ENCODE measurements around the gene LMO2.
"Not testable (repeated sequence)": the region's sequence is repeated elsewhere in the genome, so short reads cannot be mapped to it uniquely, and the experiment has no call there.

LMO2 gene

GRCh38 chr11:33837334-33837733 is 54.5 kb downstream of the LMO2 start:
- not testable (repeated sequence) for H3K4me3 ChIP-seq (ENCODE audit: low read length in 2 of 2); H3K36me3 ChIP-seq (ENCODE audit: control insufficient read depth in 2 of 2, insufficient read depth in 2 of 2, low read length in 2 of 2); H3K27ac ChIP-seq (ENCODE audit: low read length); H3K9ac ChIP-seq (ENCODE audit: low read length in 2 of 2); H3K4me1 ChIP-seq (ENCODE audit: control insufficient read depth, insufficient read depth, low read length); H3K27me3 ChIP-seq (ENCODE audit: control insufficient read depth in 1 of 2, insufficient read depth in 2 of 2, low read length in 2 of 2); H3K9me3 ChIP-seq (ENCODE audit: control insufficient read depth in 2 of 2, low read length in 2 of 2)

GRCh38 chr11:33835143-33835878 is 56.6 kb downstream of the LMO2 start:
- Histone ChIP-seq H3K9ac (ENCODE audit: low read length in 2 of 2) (no peak overlapping the region), H3K4me3 (ENCODE audit: low read length in 2 of 2) (no peak overlapping the region), H3K27ac (ENCODE audit: low read length) (no peak overlapping the region), H3K9me3 (ENCODE audit: control insufficient read depth in 2 of 2, low read length in 2 of 2) (no peaks in the 10 kb centered on the region), H3K27me3 (ENCODE audit: control insufficient read depth in 1 of 2, insufficient read depth in 2 of 2, low read length in 2 of 2) (peaks cover 0 to 7% of the 10 kb centered on the region in 2 donors), H3K36me3 (ENCODE audit: control insufficient read depth in 2 of 2, insufficient read depth in 2 of 2, low read length in 2 of 2) (no peaks in the 10 kb centered on the region), H3K4me1 (ENCODE audit: control insufficient read depth, insufficient read depth, low read length) (no peaks in the 10 kb centered on the region)

GRCh38 chr11:33832676-33833075 is 59.2 kb downstream of the LMO2 start:
- Histone ChIP-seq H3K36me3 (ENCODE audit: control insufficient read depth in 2 of 2, insufficient read depth in 2 of 2, low read length in 2 of 2) (no peaks in the 10 kb centered on the region), H3K27ac (ENCODE audit: low read length) (no peak overlapping the region), H3K27me3 (ENCODE audit: control insufficient read depth in 1 of 2, insufficient read depth in 2 of 2, low read length in 2 of 2) (peaks cover 14 to 22% of the 10 kb centered on the region in 2 donors), H3K9ac (ENCODE audit: low read length in 2 of 2) (no peak overlapping the region), H3K9me3 (ENCODE audit: control insufficient read depth in 2 of 2, low read length in 2 of 2) (no peaks in the 10 kb centered on the region), H3K4me3 (ENCODE audit: low read length in 2 of 2) (no peak overlapping the region), H3K4me1 (ENCODE audit: control insufficient read depth, insufficient read depth, low read length) (peaks cover 9% of the 10 kb centered on the region)

- Histone ChIP-seq H3K27me3 (ENCODE audit: control insufficient read depth in 1 of 2, insufficient read depth in 2 of 2, low read length in 2 of 2) (peaks cover 18 to 26% of the 10 kb centered on the region in 2 donors), H3K27ac (ENCODE audit: low read length) (no peak overlapping the region), H3K9me3 (ENCODE audit: control insufficient read depth in 2 of 2, low read length in 2 of 2) (no peaks in the 10 kb centered on the region), H3K9ac (ENCODE audit: low read length in 2 of 2) (no peak overlapping the region), H3K4me3 (ENCODE audit: low read length in 2 of 2) (no peak overlapping the region), H3K36me3 (ENCODE audit: control insufficient read depth in 2 of 2, insufficient read depth in 2 of 2, low read length in 2 of 2) (no peaks in the 10 kb centered on the region), H3K4me1 (ENCODE audit: control insufficient read depth, insufficient read depth, low read length) (peaks cover 9% of the 10 kb centered on the region)
Observed at GRCh38 chr11:33830903-33831648, 60.8 kb downstream of the LMO2 start.

- no peak overlapping the region for H3K27ac ChIP-seq (ENCODE audit: low read length)
- no peaks in the 10 kb centered on the region for H3K9me3 ChIP-seq (ENCODE audit: control insufficient read depth in 2 of 2, low read length in 2 of 2)
- no peaks in the 10 kb centered on the region for H3K36me3 ChIP-seq (ENCODE audit: control insufficient read depth in 2 of 2, insufficient read depth in 2 of 2, low read length in 2 of 2)
- H3K27me3 ChIP-seq (ENCODE audit: control insufficient read depth in 1 of 2, insufficient read depth in 2 of 2, low read length in 2 of 2): peaks cover 18 to 28% of the 10 kb centered on the region in 2 donors
- peaks cover 9% of the 10 kb centered on the region for H3K4me1 ChIP-seq (ENCODE audit: control insufficient read depth, insufficient read depth, low read length)
- H3K9ac ChIP-seq (ENCODE audit: low read length in 2 of 2): peak overlapping the region in 1 of 2 donors; percentile 51
- peak overlapping the region; percentile 53 to 74 for H3K4me3 ChIP-seq (ENCODE audit: low read length in 2 of 2)
Observed at GRCh38 chr11:33829430-33830141, 62.3 kb downstream of the LMO2 start.

GRCh38 chr11:33828604-33829429 is 63.1 kb downstream of the LMO2 start:
- Histone ChIP-seq H3K9me3 (ENCODE audit: control insufficient read depth in 2 of 2, low read length in 2 of 2) (no peaks in the 10 kb centered on the region), H3K27me3 (ENCODE audit: control insufficient read depth in 1 of 2, insufficient read depth in 2 of 2, low read length in 2 of 2) (peaks cover 18 to 28% of the 10 kb centered on the region in 2 donors), H3K4me1 (ENCODE audit: control insufficient read depth, insufficient read depth, low read length) (peaks cover 9% of the 10 kb centered on the region), H3K4me3 (ENCODE audit: low read length in 2 of 2) (peak overlapping the region; percentile 53 to 74), H3K36me3 (ENCODE audit: control insufficient read depth in 2 of 2, insufficient read depth in 2 of 2, low read length in 2 of 2) (no peaks in the 10 kb centered on the region), H3K9ac (ENCODE audit: low read length in 2 of 2) (no peak overlapping the region), H3K27ac (ENCODE audit: low read length) (no peak overlapping the region)

GRCh38 chr11:33827206-33827605 is 64.7 kb downstream of the LMO2 start:
- H3K9me3 ChIP-seq (ENCODE audit: control insufficient read depth in 2 of 2, low read length in 2 of 2): no peaks in the 10 kb centered on the region
- no peaks in the 10 kb centered on the region for H3K36me3 ChIP-seq (ENCODE audit: control insufficient read depth in 2 of 2, insufficient read depth in 2 of 2, low read length in 2 of 2)
- peaks cover 9% of the 10 kb centered on the region for H3K4me1 ChIP-seq (ENCODE audit: control insufficient read depth, insufficient read depth, low read length)
- no peak overlapping the region for H3K4me3 ChIP-seq (ENCODE audit: low read length in 2 of 2)
- peaks cover 18 to 28% of the 10 kb centered on the region in 2 donors for H3K27me3 ChIP-seq (ENCODE audit: control insufficient read depth in 1 of 2, insufficient read depth in 2 of 2, low read length in 2 of 2)
- H3K27ac ChIP-seq (ENCODE audit: low read length): no peak overlapping the region
- no peak overlapping the region for H3K9ac ChIP-seq (ENCODE audit: low read length in 2 of 2)

DNA sequence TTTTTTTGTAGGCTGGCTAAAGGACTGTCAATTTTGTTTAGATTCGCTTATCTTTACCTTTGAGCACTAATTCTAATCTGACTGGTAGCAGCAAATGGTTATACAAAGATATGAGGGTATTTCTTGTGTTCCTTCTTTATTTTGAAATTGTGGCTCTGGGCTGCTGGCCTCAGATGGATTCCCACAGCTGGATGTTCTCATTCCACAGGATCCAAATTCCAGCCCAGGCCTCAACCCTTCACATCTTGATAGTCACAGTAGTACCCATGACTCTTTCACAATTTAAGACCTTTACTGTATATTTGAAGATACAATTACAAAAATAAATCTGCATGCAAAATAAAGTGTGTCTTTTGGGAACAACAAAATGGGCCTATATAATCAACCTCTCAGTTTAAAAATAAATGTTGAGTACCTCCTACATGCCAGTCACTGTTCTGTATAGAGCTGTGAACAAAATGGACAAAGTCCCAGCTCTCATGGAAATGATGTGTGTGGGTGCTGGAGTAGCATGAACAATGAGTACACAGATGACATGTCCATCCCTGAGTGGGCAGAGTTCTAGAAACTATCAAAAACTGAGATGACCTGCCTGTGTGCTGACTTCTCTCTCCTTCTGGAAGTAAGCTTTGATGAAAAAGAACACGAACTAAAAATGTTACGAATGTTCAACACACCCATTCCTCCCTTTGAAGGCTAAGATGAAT is 65.9 kb downstream of the LMO2 start:
- peaks cover 9% of the 10 kb centered on the region for H3K4me1 ChIP-seq (ENCODE audit: control insufficient read depth, insufficient read depth, low read length)
- H3K9me3 ChIP-seq (ENCODE audit: control insufficient read depth in 2 of 2, low read length in 2 of 2): no peaks in the 10 kb centered on the region
- H3K9ac ChIP-seq (ENCODE audit: low read length in 2 of 2): no peak overlapping the region
- peaks cover 20 to 31% of the 10 kb centered on the region in 2 donors for H3K27me3 ChIP-seq (ENCODE audit: control insufficient read depth in 1 of 2, insufficient read depth in 2 of 2, low read length in 2 of 2)
- no peak overlapping the region for H3K27ac ChIP-seq (ENCODE audit: low read length)
- H3K4me3 ChIP-seq (ENCODE audit: low read length in 2 of 2): no peak overlapping the region
- H3K36me3 ChIP-seq (ENCODE audit: control insufficient read depth in 2 of 2, insufficient read depth in 2 of 2, low read length in 2 of 2): no peaks in the 10 kb centered on the region

DNA sequence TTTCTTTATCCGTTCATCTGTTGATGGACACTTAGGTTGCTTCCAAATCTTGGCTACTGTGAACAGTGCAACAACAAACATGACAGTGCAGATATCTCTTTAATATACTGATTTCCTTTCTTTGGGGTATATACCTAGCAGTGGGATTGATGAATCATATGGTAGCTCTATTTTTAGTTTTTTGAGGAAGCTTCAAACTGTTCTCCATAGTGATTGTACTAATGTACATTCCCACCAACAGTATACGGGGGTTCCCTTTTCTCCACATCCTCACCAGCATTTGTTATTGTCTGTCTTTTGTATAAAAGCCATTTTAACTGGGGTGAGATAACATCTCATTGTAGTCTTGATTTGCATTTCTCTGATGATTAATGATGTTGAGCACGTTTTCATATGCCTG is 68.9 kb downstream of the LMO2 start:
- not testable (repeated sequence) for H3K36me3 ChIP-seq (ENCODE audit: control insufficient read depth in 2 of 2, insufficient read depth in 2 of 2, low read length in 2 of 2); H3K9ac ChIP-seq (ENCODE audit: low read length in 2 of 2); H3K4me3 ChIP-seq (ENCODE audit: low read length in 2 of 2); H3K27ac ChIP-seq (ENCODE audit: low read length); H3K9me3 ChIP-seq (ENCODE audit: control insufficient read depth in 2 of 2, low read length in 2 of 2); H3K4me1 ChIP-seq (ENCODE audit: control insufficient read depth, insufficient read depth, low read length)
- H3K27me3 ChIP-seq (ENCODE audit: control insufficient read depth in 1 of 2, insufficient read depth in 2 of 2, low read length in 2 of 2): peaks cover 10 to 21% of the 10 kb centered on the region in 2 donors

Data from stomach smooth muscle (tissue), 2 donors.